OCI-LY3 (cell line): ENCODE results near the gene CENPM.

Experiments used
- H2AFZ ChIP-seq: fragments of 200-600, 300-600 bp; shearing (Covaris generic); 2 replicates; pipeline ENCODE4 v1.6.0; 2014; ENCODE audit warnings: antibody characterized with exemption, low read depth, low read length
- H3K27ac ChIP-seq: fragments of 200-600, 300-600 bp; sonication (generic); 2 replicates; pipeline ENCODE4 v1.5.1; 2014; ENCODE audit warnings: mild to moderate bottlenecking, low read length, moderate library complexity, mixed read lengths
- H3K27me3 ChIP-seq: fragments of 200-600, 300-600 bp; sonication (generic); 2 replicates; pipeline ENCODE4 v1.6.1; 2014; ENCODE audit warnings: low read depth, low read length, mixed read lengths
- H3K36me3 ChIP-seq: fragments of 200-600, 300-600 bp; sonication (generic); replicated peaks from 2 replicates; pipeline ENCODE3; 2014; ENCODE audit warnings: low read depth, low read length, mixed read lengths
- H3K4me1 ChIP-seq: fragments of 300-600, 200-600 bp; sonication (generic); 2 replicates; pipeline ENCODE4 v1.6.1; 2014; ENCODE audit warnings: low read length, mixed read lengths
- H3K4me2 ChIP-seq: fragments of 200-600, 300-600 bp; sonication (generic); 2 replicates; pipeline ENCODE4 v1.6.1; 2014; ENCODE audit warnings: low read length, mixed read lengths
- H3K4me3 ChIP-seq: fragments of 300-600, 200-600 bp; sonication (generic); 2 replicates; pipeline ENCODE4 v1.5.1; 2014; ENCODE audit warnings: antibody characterized with exemption, mild to moderate bottlenecking, low read length, moderate library complexity
- H3K79me2 ChIP-seq: fragments of 300-600, 200-600 bp; shearing (Covaris generic); 2 replicates; pipeline ENCODE4 v1.6.1; 2014; ENCODE audit warnings: mild to moderate bottlenecking, low read length, mixed read lengths
- H3K9ac ChIP-seq: fragments of 300-600, 200-600 bp; shearing (Covaris generic); 2 replicates; pipeline ENCODE4 v1.6.0; 2014; ENCODE audit warnings: mild to moderate bottlenecking, low read length, moderate library complexity
- H3K9me3 ChIP-seq: fragments of 200-600, 300-600 bp; shearing (Covaris generic); 2 replicates; pipeline ENCODE4 v1.6.1; 2014; ENCODE audit warnings: low read length, mixed read lengths; ENCODE audit not compliant: insufficient read depth
- H4K20me1 ChIP-seq: fragments of 200-600, 300-600 bp; sonication (generic); 2 replicates; pipeline ENCODE4 v1.6.1; 2016; ENCODE audit warnings: low read length, mixed read lengths; ENCODE audit not compliant: insufficient read depth
- EZH2phosphoT487 ChIP-seq: fragments of 200-600 bp; shearing (Covaris generic); IDR thresholded peaks from 2 replicates; pipeline ENCODE4 v1.6.1; 2018; ENCODE audit warnings: antibody characterized with exemption, mixed run types, low read depth
- TF ChIP-seq, protein P1 (sequence below): fragments of 200-600, 300-600 bp; sonication (generic); IDR thresholded peaks from 2 replicates; pipeline ENCODE4 v1.5.1; 2014; ENCODE audit warnings: antibody characterized with exemption, low read length, low read depth

Gene CENPM

DNA sequence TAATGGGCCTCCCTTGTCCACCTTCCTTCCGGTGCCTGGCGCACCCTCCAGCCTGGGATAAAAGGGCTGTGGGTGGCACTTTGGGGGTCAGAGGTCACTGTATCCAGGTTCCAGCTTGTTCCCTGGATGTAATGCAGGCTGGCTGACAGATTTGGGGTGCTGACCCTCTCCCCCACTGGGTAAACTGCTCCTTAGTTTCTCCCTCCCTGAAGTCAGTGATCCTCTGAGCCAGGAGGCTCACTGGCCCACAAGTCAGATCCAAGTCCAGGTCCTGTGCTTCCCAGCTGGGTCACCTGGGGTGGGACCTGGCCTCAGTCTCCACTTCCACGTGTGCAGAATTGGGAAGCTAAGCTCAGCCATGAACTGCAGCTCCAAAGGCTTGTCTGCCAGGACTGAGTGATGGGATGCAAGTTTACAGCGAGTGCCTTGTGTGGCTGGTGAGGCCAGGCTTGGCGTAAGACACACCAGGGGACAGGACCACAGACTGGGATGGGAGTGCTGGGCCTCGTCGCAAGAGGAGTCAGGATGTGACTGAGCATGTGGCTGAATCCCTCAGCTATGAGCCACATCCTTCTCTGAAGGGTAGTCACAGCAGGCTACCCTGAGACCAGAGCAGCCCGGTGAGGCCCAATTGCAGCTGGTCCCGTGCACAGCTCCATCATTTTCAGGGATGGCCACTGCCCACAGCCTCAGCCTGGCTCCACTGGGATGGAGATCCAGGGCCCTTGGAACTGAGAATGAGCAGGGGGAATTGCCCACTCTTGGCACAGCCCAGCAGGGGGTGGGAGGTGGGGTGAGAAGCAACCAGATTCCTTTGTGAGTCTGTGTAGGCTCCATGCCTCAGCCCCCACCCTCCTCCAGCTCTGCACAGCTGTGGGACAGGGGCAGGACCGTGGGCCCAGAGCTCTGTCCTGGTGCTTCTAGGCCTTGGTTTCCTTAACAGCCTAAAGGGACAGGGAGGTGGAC lies 39.2 kb downstream of the CENPM start:
- Histone ChIP-seq H3K27me3 (no peaks in the 10 kb centered on the region), H2AFZ (no peak overlapping the region), H3K79me2 (no peaks in the 10 kb centered on the region), H3K9ac (no peak overlapping the region), H3K9me3 (no peaks in the 10 kb centered on the region), H3K27ac (no peak overlapping the region), H3K4me2 (no peak overlapping the region), H3K4me3 (no peak overlapping the region), H3K36me3 (peaks cover 49% of the 10 kb centered on the region), H3K4me1 (no peaks in the 10 kb centered on the region), H4K20me1 (peaks cover 17% of the 10 kb centered on the region)
- TF ChIP-seq EZH2phosphoT487, result no peak
- TF ChIP-seq, protein P1, sequence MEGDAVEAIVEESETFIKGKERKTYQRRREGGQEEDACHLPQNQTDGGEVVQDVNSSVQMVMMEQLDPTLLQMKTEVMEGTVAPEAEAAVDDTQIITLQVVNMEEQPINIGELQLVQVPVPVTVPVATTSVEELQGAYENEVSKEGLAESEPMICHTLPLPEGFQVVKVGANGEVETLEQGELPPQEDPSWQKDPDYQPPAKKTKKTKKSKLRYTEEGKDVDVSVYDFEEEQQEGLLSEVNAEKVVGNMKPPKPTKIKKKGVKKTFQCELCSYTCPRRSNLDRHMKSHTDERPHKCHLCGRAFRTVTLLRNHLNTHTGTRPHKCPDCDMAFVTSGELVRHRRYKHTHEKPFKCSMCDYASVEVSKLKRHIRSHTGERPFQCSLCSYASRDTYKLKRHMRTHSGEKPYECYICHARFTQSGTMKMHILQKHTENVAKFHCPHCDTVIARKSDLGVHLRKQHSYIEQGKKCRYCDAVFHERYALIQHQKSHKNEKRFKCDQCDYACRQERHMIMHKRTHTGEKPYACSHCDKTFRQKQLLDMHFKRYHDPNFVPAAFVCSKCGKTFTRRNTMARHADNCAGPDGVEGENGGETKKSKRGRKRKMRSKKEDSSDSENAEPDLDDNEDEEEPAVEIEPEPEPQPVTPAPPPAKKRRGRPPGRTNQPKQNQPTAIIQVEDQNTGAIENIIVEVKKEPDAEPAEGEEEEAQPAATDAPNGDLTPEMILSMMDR, result no peak

DNA sequence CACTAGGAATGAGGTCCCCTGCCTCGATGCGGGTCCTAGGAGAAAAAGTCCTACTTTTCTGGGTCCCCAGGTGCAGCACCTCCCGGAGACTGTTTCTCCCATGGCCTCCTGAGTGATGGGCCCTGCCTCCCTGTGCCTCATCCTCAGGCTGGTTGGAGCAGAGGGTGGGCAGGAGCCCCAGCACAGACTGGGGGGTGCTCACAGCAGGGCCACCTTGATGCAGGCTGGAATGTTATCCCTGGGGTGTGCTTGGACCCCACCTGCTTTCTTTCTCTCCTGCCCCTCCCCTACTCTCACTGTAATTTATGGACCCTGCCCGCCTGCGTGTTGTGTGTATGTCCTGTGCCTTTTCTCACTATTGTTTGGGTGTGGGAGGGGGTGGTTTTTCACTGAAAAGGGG lies 40.1 kb downstream of the CENPM start:
- Histone ChIP-seq H3K79me2 (no peaks in the 10 kb centered on the region), H4K20me1 (peaks cover 17% of the 10 kb centered on the region), H3K4me2 (no peak overlapping the region), H3K9me3 (no peaks in the 10 kb centered on the region), H3K4me3 (no peak overlapping the region), H3K9ac (no peak overlapping the region), H3K4me1 (no peaks in the 10 kb centered on the region), H3K27ac (no peak overlapping the region), H3K27me3 (no peaks in the 10 kb centered on the region), H2AFZ (no peak overlapping the region), H3K36me3 (peaks cover 58% of the 10 kb centered on the region)
- TF ChIP-seq, protein P1, result no peak
- TF ChIP-seq EZH2phosphoT487, result no peak

DNA sequence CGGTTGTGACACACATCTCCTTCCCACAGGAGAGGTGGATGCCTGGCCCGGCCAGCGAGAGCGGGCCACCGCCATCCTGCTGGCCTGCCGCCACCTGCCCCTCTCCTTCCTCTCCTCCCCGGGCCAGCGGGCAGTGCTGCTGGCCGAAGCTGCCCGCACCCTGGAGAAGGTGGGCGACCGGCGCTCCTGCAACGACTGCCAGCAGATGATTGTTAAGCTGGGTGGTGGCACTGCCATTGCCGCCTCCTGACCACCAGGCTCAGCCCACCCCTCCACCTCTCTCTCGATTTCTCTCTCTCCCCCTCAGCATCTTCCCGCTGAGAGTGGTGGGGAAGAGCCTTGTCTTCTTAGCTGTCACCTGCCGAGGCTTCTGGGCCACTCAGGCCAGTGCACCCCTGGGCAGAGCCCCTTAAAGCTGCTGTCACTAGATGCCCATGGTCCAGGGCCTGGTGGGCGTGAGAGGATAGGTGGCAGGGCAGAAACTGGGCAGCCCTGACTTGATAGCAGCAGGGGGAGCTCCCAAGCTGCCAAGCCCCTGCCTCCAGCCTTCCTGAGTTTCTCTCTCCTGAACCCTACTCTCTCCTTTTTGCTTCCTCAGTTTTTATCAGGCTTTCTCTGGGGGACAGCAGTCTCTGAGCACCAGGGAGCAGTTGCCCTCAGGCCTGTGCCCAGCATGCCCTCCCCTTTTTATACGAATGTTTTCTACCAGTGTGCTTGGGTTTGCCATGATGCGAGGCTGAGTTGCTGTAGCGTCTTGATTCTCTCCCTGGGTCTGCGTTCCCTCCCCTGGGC lies 41.3 kb downstream of the CENPM start:
- H3K27ac ChIP-seq, result no peak overlapping the region
- no peak for TF ChIP-seq EZH2phosphoT487
- TF ChIP-seq, protein P1, result 0 out of 2 replicates have a peak, but pooled peaks have one; percentile 9
- H3K27me3 ChIP-seq, result no peaks in the 10 kb centered on the region
- no peaks in the 10 kb centered on the region for H3K79me2 ChIP-seq
- no peak overlapping the region for H3K4me3 ChIP-seq
- no peak overlapping the region for H3K4me2 ChIP-seq
- no peaks in the 10 kb centered on the region for H3K4me1 ChIP-seq
- H4K20me1 ChIP-seq, result peaks cover 22% of the 10 kb centered on the region
- no peaks in the 10 kb centered on the region for H3K9me3 ChIP-seq
- H2AFZ ChIP-seq, result no peak overlapping the region
- peaks cover 65% of the 10 kb centered on the region for H3K36me3 ChIP-seq
- no peak overlapping the region for H3K9ac ChIP-seq
